GM12878 (cell line): Measurements from ENCODE around the gene EEF1G.

Source experiments
- CBFB ChIP-seq: IDR thresholded peaks from 2 replicates; pipeline ENCODE4 v1.6.1; 2016; ENCODE audit warnings: antibody characterized with exemption, low read depth
- CTCF ChIP-seq, 3 experiments: IDR thresholded peaks in 2 of 3; conservative IDR thresholded peaks in 1 of 3; 2 replicates each; pipeline ENCODE4 v1.5.1; 2011; ENCODE audit warnings: low read depth in 3 of 3, low read length in 3 of 3, mild to moderate bottlenecking in 3 of 3, control low read depth in 2 of 3, moderate library complexity in 2 of 3, inconsistent platforms in 1 of 3, mixed read lengths in 1 of 3; ENCODE audit not compliant: control insufficient read depth in 2 of 3, insufficient read depth in 1 of 3; ENCODE audit errors: extremely low read depth in 1 of 3
- MTA3 ChIP-seq: IDR thresholded peaks from 2 replicates; pipeline ENCODE4 v1.6.1; 2012; ENCODE audit warnings: low read length, inconsistent platforms, borderline replicate concordance

GRCh38 chr11:62592989-62593421, 19.3 kb upstream of the EEF1G start:
- TF ChIP-seq MTA3 (no peak), CBFB (no peak), CTCF (IDR thresholded peaks at IDR 0.05 in 2 of 3, conservative IDR thresholded peaks at IDR 0.05 in 1 of 3; ENCODE audit: control insufficient read depth in 2 of 3, extremely low read depth in 1 of 3, insufficient read depth in 1 of 3, low read depth in 3 of 3, low read length in 3 of 3) (no peak)
